K562 (cell line): ENCODE data around the gene YBX1. TPM values are rescaled to one million over a fixed set of nuclear protein-coding genes. Genes with fewer than 3 reads are reported as not detected.
A peak's percentile ranks its signal among the peaks of the same experiment; 100 is the strongest.

Experiments
- ATF6 ChIP-seq: sonication (generic); formaldehyde crosslinking; IDR thresholded peaks from 2 replicates; pipeline ENCODE4 v1.4.0; 2020; ENCODE audit warnings: mild to moderate bottlenecking, missing genetic modification reagents
- CBX3 ChIP-seq, 2 experiments: IDR thresholded peaks; 1 replicate in 1 of 2; 2 replicates in 1 of 2; pipeline ENCODE4 v1.6.1; 2012; ENCODE audit warnings: inconsistent platforms in 2 of 2, low read length in 2 of 2, borderline replicate concordance in 1 of 2, control low read depth in 1 of 2
- CBX5 ChIP-seq: IDR thresholded peaks from 2 replicates; pipeline ENCODE4 v1.6.1; 2014; ENCODE audit warnings: low read depth, borderline replicate concordance
- CHAMP1 ChIP-seq: fragments of 450-650 bp; IDR thresholded peaks from 2 replicates; pipeline ENCODE4 v1.6.1; 2016; ENCODE audit warnings: mild to moderate bottlenecking
- EWSR1 ChIP-seq: fragments of 450-650 bp; IDR thresholded peaks from 2 replicates; pipeline ENCODE4 v1.6.1; 2018; ENCODE audit warnings: borderline replicate concordance, mild to moderate bottlenecking, low read depth, moderate library complexity; ENCODE audit not compliant: partially characterized antibody
- FOSL1 ChIP-seq: fragments of 200-800 bp; sonication (Bioruptor generic); conservative IDR thresholded peaks from 2 replicates; pipeline ENCODE4 v1.6.1; 2016; ENCODE audit warnings: missing genetic modification characterization, missing compliant biosample characterization
- HEY1 ChIP-seq: fragments of 250-450 bp; sonication (Bioruptor Pico); IDR thresholded peaks from 2 replicates; pipeline ENCODE4 v1.5.0; 2020; ENCODE audit warnings: mild to moderate bottlenecking, moderate library complexity, borderline replicate concordance
- NFXL1 ChIP-seq: fragments of 450-650 bp; formaldehyde crosslinking; IDR thresholded peaks from 2 replicates; pipeline ENCODE4 v1.4.0; 2021; ENCODE audit warnings: mild to moderate bottlenecking
- PCBP1 ChIP-seq: fragments of 200-400 bp; formaldehyde crosslinking; IDR thresholded peaks from 2 replicates; pipeline ENCODE4 v1.6.1; 2018; ENCODE audit warnings: mild to moderate bottlenecking, low read depth, low read length; ENCODE audit not compliant: poor library complexity, severe bottlenecking
- PML ChIP-seq: IDR thresholded peaks from 2 replicates; pipeline ENCODE4 v1.6.1; 2012; ENCODE audit warnings: low read length, inconsistent platforms
- TBL1XR1 ChIP-seq, 2 experiments: IDR thresholded peaks; 2 replicates each; pipeline ENCODE4 v1.6.1; 2012; ENCODE audit warnings: improper control_type of control experiment in 2 of 2, low read length in 2 of 2, mild to moderate bottlenecking in 1 of 2
- TGIF2 ChIP-seq: sonication (generic); formaldehyde crosslinking; IDR thresholded peaks from 2 replicates; pipeline ENCODE4 v1.8.1; 2022; ENCODE audit warnings: mild to moderate bottlenecking, missing genetic modification reagents, moderate library complexity
- ZBTB12 ChIP-seq: fragments of 250-450 bp; sonication (Bioruptor Pico); IDR thresholded peaks from 2 replicates; pipeline ENCODE4 v1.4.0; 2020
- ZNF184 ChIP-seq: sonication (generic); formaldehyde crosslinking; IDR thresholded peaks from 2 replicates; pipeline ENCODE4 v1.5.0; 2020; ENCODE audit warnings: missing genetic modification reagents
- ZNF41 ChIP-seq: fragments of 250-450 bp; sonication (Bioruptor Pico); conservative IDR thresholded peaks from 2 replicates; pipeline ENCODE4 v1.4.0; 2020; ENCODE audit warnings: mild to moderate bottlenecking
- ZNF444 ChIP-seq: fragments of 250-450 bp; sonication (Bioruptor Pico); IDR thresholded peaks from 2 replicates; pipeline ENCODE4 v1.4.0; 2020; ENCODE audit warnings: mild to moderate bottlenecking, moderate library complexity
- ZNF778 ChIP-seq: fragments of 450-650 bp; formaldehyde crosslinking; IDR thresholded peaks from 2 replicates; pipeline ENCODE4 v1.4.0; 2020; ENCODE audit warnings: mild to moderate bottlenecking, moderate library complexity
- ZSCAN32 ChIP-seq: fragments of 450-650 bp; formaldehyde crosslinking; IDR thresholded peaks from 2 replicates; pipeline ENCODE4 v1.4.0; 2020; ENCODE audit warnings: mild to moderate bottlenecking, moderate library complexity
- polyA plus RNA-seq, 8 experiments: library from polyadenylated mRNA; depleted of rRNA in 4 of 8; stranded (reverse) in 5 of 8; unstranded in 3 of 8; fragments of >200 nt; fragmentation: Nextera tagmentation in 2 of 8; fragmentation: Illumina TruSeq in 1 of 8; extraction: Ambion mirVana in 2 of 8; extraction: Trizol in 1 of 8; gene quantifications; 2 replicates each; pipeline versions ENCODE4 v1.2.1 to v1.2.3, GENCODE V29; 2011 to 2014; ENCODE audit warnings: inconsistent platforms in 1 of 8, missing spikeins in 1 of 8
- total RNA-seq, 7 experiments: library from RNA; depleted of rRNA in 6 of 7; stranded (reverse); fragments of >200 nt in 6 of 7; fragmentation: Illumina TruSeq in 2 of 7; extraction: Trizol in 2 of 7; gene quantifications; 2 replicates each; pipeline versions ENCODE4 v1.2.1 to v1.2.3, GENCODE V29; 2011 to 2021; ENCODE audit warnings: low replicate concordance in 1 of 7

YBX1 gene
- total and polyA plus RNA-seq, 9 of the 15 experiments (the other 6 are each of a cell fraction or from before 2014, with no cell fraction given): 363 to 1,955 (median 1,216) TPM

GRCh38 chr1:42681741-42682483 is at the start of gene YBX1 (continued):
- no peak for TF ChIP-seq CHAMP1
- TF ChIP-seq NFXL1 (CRISPR knock-in tag): no peak
- no peak for TF ChIP-seq ATF6 (CRISPR knock-in tag)
- no peak for TF ChIP-seq TGIF2 (CRISPR knock-in tag)
- no peak for TF ChIP-seq ZBTB12
- TF ChIP-seq PCBP1: no peak
- TF ChIP-seq EWSR1: no peak
- 0 out of 2 replicates have a peak, but pooled peaks have one; percentile 27 for TF ChIP-seq FOSL1 (tag)
- no peak for TF ChIP-seq HEY1 (CRISPR knock-in tag)
- peak; percentile 85 for TF ChIP-seq PML
- TF ChIP-seq ZNF444 (CRISPR knock-in tag): no peak
- no peak; a peak in 1 of 4 replicates for TF ChIP-seq TBL1XR1 (IDR thresholded peaks at IDR 0.05; ENCODE audit: low read length in 2 of 2)
- TF ChIP-seq CBX3 (IDR thresholded peaks at IDR 0.05; ENCODE audit: borderline replicate concordance in 1 of 2, low read length in 2 of 2): peak in 1 of 2 experiments; percentile 45; a peak in 1 of 3 replicates
- no peak for TF ChIP-seq CBX5
- no peak for TF ChIP-seq ZNF184
- no peak for TF ChIP-seq ZSCAN32 (CRISPR knock-in tag)
- no peak for TF ChIP-seq ZNF778 (CRISPR knock-in tag)
- TF ChIP-seq ZNF41 (CRISPR knock-in tag): no peak
